ENCODE measurements around the gene ARMCX2. TPM values are rescaled to one million over a fixed set of nuclear protein-coding genes. Genes with fewer than 3 reads are reported as not detected.

The ARMCX2 gene
- polyA plus RNA-seq, 4 donors = 93.7 to 133 (median 108) TPM

Other genes with a start within 250 kb of the ARMCX2 start
- gene ARMCX4, start 174.4 kb downstream of the ARMCX2 start, polyA plus RNA-seq (ENCODE audit: insufficient read length in 4 of 4) = 10 to 100 TPM; 19.4 to 31.0 (median 24.5) TPM
- gene ARMCX1, start 109.3 kb downstream of the ARMCX2 start, polyA plus RNA-seq (ENCODE audit: insufficient read length in 4 of 4) = 10 to 100 TPM; 48.1 to 56.1 (median 52.2) TPM
- gene ARMCX6, start 41.9 kb downstream of the ARMCX2 start, polyA plus RNA-seq (ENCODE audit: insufficient read length in 4 of 4) = 10 to 100 TPM; 68.4 to 85.3 (median 77.8) TPM
- 100 to 1,000 TPM in 3 of 4 donors, 10 to 100 TPM in 1; 99.3 to 135 (median 113) TPM for gene ARMCX3, start 36.7 kb downstream of the ARMCX2 start, polyA plus RNA-seq (ENCODE audit: insufficient read length in 4 of 4)

All from left renal pelvis (tissue), 4 donors.